Measurements from ENCODE around the gene AGAP1. TPM values are rescaled to one million over a fixed set of nuclear protein-coding genes. Genes with fewer than 3 reads are reported as not detected.

The AGAP1 gene
- total RNA-seq, 1 donor from 2014 or later: 43.9 TPM

DNA sequence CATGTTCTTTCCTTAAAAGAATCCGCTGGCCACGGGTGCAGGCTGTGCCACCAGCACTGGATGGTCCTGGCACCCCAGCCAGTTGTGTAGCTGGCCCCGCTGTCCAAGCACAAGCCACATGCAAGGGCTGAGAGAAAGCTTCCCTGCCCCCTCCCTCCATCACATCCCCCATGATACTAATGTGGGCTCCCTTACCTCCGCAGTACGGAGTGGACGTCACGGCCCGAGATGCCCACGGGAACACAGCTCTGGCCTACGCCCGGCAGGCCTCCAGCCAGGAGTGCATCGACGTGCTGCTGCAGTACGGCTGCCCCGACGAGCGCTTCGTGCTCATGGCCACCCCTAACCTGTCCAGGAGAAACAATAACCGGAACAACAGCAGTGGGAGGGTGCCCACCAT, 629.9 kb downstream of the AGAP1 start:
- Mint-ChIP-seq H3K4me1 (ENCODE audit: unreplicated experiment) (peaks cover 5% of the 10 kb centered on the region), H3K4me3 (ENCODE audit: unreplicated experiment) (no peak overlapping the region), H3K36me3 (ENCODE audit: low read depth, unreplicated experiment) (peaks cover 13% of the 10 kb centered on the region), H3K27me3 (ENCODE audit: unreplicated experiment) (peaks cover 3% of the 10 kb centered on the region), H3K27ac (ENCODE audit: unreplicated experiment) (no peak overlapping the region), H3K9me3 (ENCODE audit: unreplicated experiment) (no peaks in the 10 kb centered on the region)
- TF ChIP-seq, protein P1, sequence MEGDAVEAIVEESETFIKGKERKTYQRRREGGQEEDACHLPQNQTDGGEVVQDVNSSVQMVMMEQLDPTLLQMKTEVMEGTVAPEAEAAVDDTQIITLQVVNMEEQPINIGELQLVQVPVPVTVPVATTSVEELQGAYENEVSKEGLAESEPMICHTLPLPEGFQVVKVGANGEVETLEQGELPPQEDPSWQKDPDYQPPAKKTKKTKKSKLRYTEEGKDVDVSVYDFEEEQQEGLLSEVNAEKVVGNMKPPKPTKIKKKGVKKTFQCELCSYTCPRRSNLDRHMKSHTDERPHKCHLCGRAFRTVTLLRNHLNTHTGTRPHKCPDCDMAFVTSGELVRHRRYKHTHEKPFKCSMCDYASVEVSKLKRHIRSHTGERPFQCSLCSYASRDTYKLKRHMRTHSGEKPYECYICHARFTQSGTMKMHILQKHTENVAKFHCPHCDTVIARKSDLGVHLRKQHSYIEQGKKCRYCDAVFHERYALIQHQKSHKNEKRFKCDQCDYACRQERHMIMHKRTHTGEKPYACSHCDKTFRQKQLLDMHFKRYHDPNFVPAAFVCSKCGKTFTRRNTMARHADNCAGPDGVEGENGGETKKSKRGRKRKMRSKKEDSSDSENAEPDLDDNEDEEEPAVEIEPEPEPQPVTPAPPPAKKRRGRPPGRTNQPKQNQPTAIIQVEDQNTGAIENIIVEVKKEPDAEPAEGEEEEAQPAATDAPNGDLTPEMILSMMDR (IDR thresholded peaks at IDR 0.05; ENCODE audit: unreplicated experiment): no peak
- no peak for DNase-seq (ENCODE audit: low spot score)

- DNase-seq (ENCODE audit: low spot score): no peak
- no peak overlapping the region for H3K4me3 Mint-ChIP-seq (ENCODE audit: unreplicated experiment)
- H3K36me3 Mint-ChIP-seq (ENCODE audit: low read depth, unreplicated experiment): peaks cover 13% of the 10 kb centered on the region
- TF ChIP-seq, protein P1 (IDR thresholded peaks at IDR 0.05; ENCODE audit: unreplicated experiment): no peak
- H3K27me3 Mint-ChIP-seq (ENCODE audit: unreplicated experiment): peaks cover 3% of the 10 kb centered on the region
- peaks cover 5% of the 10 kb centered on the region for H3K4me1 Mint-ChIP-seq (ENCODE audit: unreplicated experiment)
- no peak overlapping the region for H3K27ac Mint-ChIP-seq (ENCODE audit: unreplicated experiment)
- H3K9me3 Mint-ChIP-seq (ENCODE audit: unreplicated experiment): no peaks in the 10 kb centered on the region
Observed at GRCh38 chr2:236124182-236124893, 630.5 kb downstream of the AGAP1 start.

- no peak overlapping the region for H3K4me3 Mint-ChIP-seq (ENCODE audit: unreplicated experiment)
- H3K27me3 Mint-ChIP-seq (ENCODE audit: unreplicated experiment): peaks cover under 1% of the 10 kb centered on the region
- TF ChIP-seq, protein P1 (IDR thresholded peaks at IDR 0.05; ENCODE audit: unreplicated experiment): no peak
- peaks cover 5% of the 10 kb centered on the region for H3K4me1 Mint-ChIP-seq (ENCODE audit: unreplicated experiment)
- H3K9me3 Mint-ChIP-seq (ENCODE audit: unreplicated experiment): no peaks in the 10 kb centered on the region
- DNase-seq (ENCODE audit: low spot score): no peak
- H3K27ac Mint-ChIP-seq (ENCODE audit: unreplicated experiment): no peak overlapping the region
- H3K36me3 Mint-ChIP-seq (ENCODE audit: low read depth, unreplicated experiment): peaks cover 13% of the 10 kb centered on the region
Observed at GRCh38 chr2:236125541-236125940, 631.7 kb downstream of the AGAP1 start.

DNA sequence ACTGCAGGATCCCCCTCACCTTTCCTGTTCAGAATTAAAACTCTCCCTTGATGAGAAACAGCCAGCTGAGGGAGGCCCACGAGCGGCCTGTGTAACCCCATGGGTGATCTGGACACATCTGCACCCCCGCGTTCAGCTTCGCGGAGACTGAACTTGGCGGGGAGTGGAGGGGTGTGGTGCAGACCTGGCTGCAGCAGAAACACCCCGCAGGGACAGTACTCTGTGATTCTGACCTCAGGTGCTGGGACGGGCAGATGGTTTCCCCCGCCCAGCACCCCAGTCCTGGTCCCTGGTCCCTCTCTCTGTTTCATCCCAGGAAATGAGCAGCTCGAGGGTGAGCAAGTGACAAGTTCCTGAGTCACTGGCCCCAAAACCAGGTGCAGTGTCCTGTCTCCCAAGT, 633.2 kb downstream of the AGAP1 start:
- TF ChIP-seq, protein P1 (IDR thresholded peaks at IDR 0.05; ENCODE audit: unreplicated experiment): no peak
- H3K27me3 Mint-ChIP-seq (ENCODE audit: unreplicated experiment): no peaks in the 10 kb centered on the region
- no peak for DNase-seq (ENCODE audit: low spot score)
- H3K9me3 Mint-ChIP-seq (ENCODE audit: unreplicated experiment): no peaks in the 10 kb centered on the region
- peaks cover 13% of the 10 kb centered on the region for H3K36me3 Mint-ChIP-seq (ENCODE audit: low read depth, unreplicated experiment)
- peaks cover 5% of the 10 kb centered on the region for H3K4me1 Mint-ChIP-seq (ENCODE audit: unreplicated experiment)
- H3K27ac Mint-ChIP-seq (ENCODE audit: unreplicated experiment): no peak overlapping the region
- no peak overlapping the region for H3K4me3 Mint-ChIP-seq (ENCODE audit: unreplicated experiment)

DNA sequence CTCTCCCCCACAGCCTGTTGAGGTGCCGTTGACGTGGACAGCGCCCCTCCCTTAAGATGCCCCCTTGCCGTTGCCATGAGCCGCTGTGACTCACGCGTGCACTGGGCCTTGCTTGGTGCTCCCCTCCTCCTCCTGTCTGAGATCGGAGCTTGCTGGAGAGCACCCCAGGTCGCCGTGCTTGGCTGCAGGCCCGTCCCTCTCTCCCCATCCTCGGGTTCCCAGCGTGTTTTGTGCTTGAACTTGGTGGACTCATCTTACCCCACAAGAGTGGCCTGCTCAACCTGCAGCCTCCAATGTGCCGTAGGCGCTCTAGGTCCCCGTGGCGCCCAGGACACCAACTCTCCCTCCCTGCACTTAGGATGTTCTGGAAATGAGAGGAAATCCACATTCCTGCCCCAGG, 634.5 kb downstream of the AGAP1 start:
- Mint-ChIP-seq H3K4me3 (ENCODE audit: unreplicated experiment) (no peak overlapping the region), H3K4me1 (ENCODE audit: unreplicated experiment) (peaks cover 5% of the 10 kb centered on the region), H3K9me3 (ENCODE audit: unreplicated experiment) (no peaks in the 10 kb centered on the region), H3K36me3 (ENCODE audit: low read depth, unreplicated experiment) (peaks cover 13% of the 10 kb centered on the region), H3K27me3 (ENCODE audit: unreplicated experiment) (no peaks in the 10 kb centered on the region), H3K27ac (ENCODE audit: unreplicated experiment) (no peak overlapping the region)
- no peak for DNase-seq (ENCODE audit: low spot score)
- TF ChIP-seq, protein P1 (IDR thresholded peaks at IDR 0.05; ENCODE audit: unreplicated experiment): no peak
